Endothelial cell of umbilical vein (primary cell): ENCODE results near the gene SEMA6A. TPM values are rescaled to one million over a fixed set of nuclear protein-coding genes. Genes with fewer than 3 reads are reported as not detected.

Source experiments
- BruUV-seq: library from RNA; stranded (reverse); fragments of 400-500 nt; replicated peaks from 2 replicates; lab custom pipeline; 2021; lab: Mats Ljungman, UMichigan
- CTCF ChIA-PET: fragments of 300-600, 350-600 bp; sonication (Branson Sonifier 250); formaldehyde crosslinking; loops from one replicate; lab custom pipeline; 2021; ENCODE audit warnings: antibody characterized with exemption, inconsistent platforms; lab: Charles Lee
- POLR2A ChIA-PET: fragments of 300-600, 350-600 bp; sonication (Branson Sonifier 250); formaldehyde crosslinking; loops from one replicate; lab custom pipeline; 2021; ENCODE audit warnings: antibody characterized with exemption, inconsistent platforms; lab: Charles Lee
- DNase-seq: peaks from one replicate; pipeline ENCODE4 v3.0.0-alpha.2; 2011; ENCODE audit warnings: low read depth, low spot score
- FAIRE-seq: peaks from 2 replicates; lab custom pipeline; 2011; peaks lifted over from hg19 to GRCh38; lab: Jason Lieb, UNC
- H2AFZ ChIP-seq: 2 replicates; pipeline ENCODE4 v1.6.0; 2012; ENCODE audit warnings: low read depth, low read length, control low read depth, inconsistent platforms
- H3K27ac ChIP-seq: 2 replicates; pipeline ENCODE4 v1.5.1; 2011; ENCODE audit warnings: low read depth, mild to moderate bottlenecking, control low read depth, low read length, moderate library complexity; ENCODE audit not compliant: insufficient read depth
- H3K27me3 ChIP-seq, 2 experiments: 2 replicates each; pipeline versions ENCODE4 v1.6.0 to v1.6.1; 2011; ENCODE audit warnings: low read length in 2 of 2, mixed read lengths in 1 of 2; ENCODE audit not compliant: control insufficient read depth in 2 of 2, insufficient read depth in 2 of 2
- H3K36me3 ChIP-seq, 2 experiments: 2 replicates in 1 of 2; 3 replicates in 1 of 2; pipeline ENCODE4 v1.5.1; 2011; ENCODE audit warnings: low read length in 2 of 2, mild to moderate bottlenecking in 1 of 2, moderate library complexity in 1 of 2; ENCODE audit not compliant: control insufficient read depth in 2 of 2, insufficient read depth in 2 of 2; ENCODE audit errors: extremely low read depth in 1 of 2
- H3K4me1 ChIP-seq: 3 replicates; pipeline ENCODE4 v1.5.1; 2011; ENCODE audit warnings: mild to moderate bottlenecking, low read length; ENCODE audit not compliant: control insufficient read depth, insufficient read depth; ENCODE audit errors: extremely low read depth
- H3K4me2 ChIP-seq: 2 replicates; pipeline ENCODE4 v1.6.1; 2011; ENCODE audit warnings: low read length, control low read depth, mixed read lengths; ENCODE audit not compliant: insufficient read depth
- H3K4me3 ChIP-seq, 3 experiments: fragments of 200-600 bp in 1 of 3; sonication (generic), shearing (Covaris generic) in 1 of 3; replicated peaks in 1 of 3; 2 replicates each; pipeline ENCODE4 v1.5.1; 2011 to 2016; ENCODE audit warnings: control low read depth in 3 of 3, low read length in 3 of 3, mild to moderate bottlenecking in 2 of 3, inconsistent platforms in 1 of 3, low read depth in 1 of 3, moderate library complexity in 1 of 3; ENCODE audit not compliant: insufficient read depth in 1 of 3
- H3K79me2 ChIP-seq: 2 replicates; pipeline ENCODE4 v1.6.0; 2012; ENCODE audit warnings: low read length, inconsistent platforms; ENCODE audit not compliant: control insufficient read depth, insufficient read depth
- H3K9ac ChIP-seq: replicated peaks from 2 replicates; pipeline ENCODE3; 2011; ENCODE audit warnings: low read length, control low read depth; ENCODE audit not compliant: insufficient read depth; ENCODE audit errors: extremely low read depth
- H3K9me1 ChIP-seq: replicated peaks from 3 replicates; pipeline ENCODE4 v1.6.0; 2011; ENCODE audit warnings: mild to moderate bottlenecking, low read length; ENCODE audit not compliant: control insufficient read depth, insufficient read depth; ENCODE audit errors: extremely low read depth
- H3K9me3 ChIP-seq: replicated peaks from 2 replicates; pipeline ENCODE4 v1.5.1; 2012; ENCODE audit warnings: low read length, inconsistent platforms; ENCODE audit not compliant: control insufficient read depth, insufficient read depth
- H4K20me1 ChIP-seq: replicated peaks from 2 replicates; pipeline ENCODE3; 2011; ENCODE audit warnings: mild to moderate bottlenecking, low read length; ENCODE audit not compliant: control insufficient read depth, insufficient read depth; ENCODE audit errors: extremely low read depth
- CTCF ChIP-seq, 2 donors: IDR thresholded peaks; 1 replicate in 1 of 2; 2 replicates in 1 of 2; pipeline ENCODE4 v1.5.1; 2011; ENCODE audit warnings: low read length in 2 of 2, mild to moderate bottlenecking in 2 of 2, moderate library complexity in 2 of 2, control low read depth in 1 of 2, inconsistent platforms in 1 of 2, low read depth in 1 of 2; ENCODE audit not compliant: insufficient read depth in 1 of 2; ENCODE audit errors: extremely low read depth in 1 of 2
- EZH2 ChIP-seq: IDR thresholded peaks from 2 replicates; pipeline ENCODE4 v1.6.1; 2012; ENCODE audit warnings: borderline replicate concordance, low read depth, mild to moderate bottlenecking, moderate library complexity, low read length, inconsistent platforms; ENCODE audit not compliant: severe bottlenecking
- FOS ChIP-seq: IDR thresholded peaks from 2 replicates; pipeline ENCODE4 v1.6.1; 2011; ENCODE audit warnings: mild to moderate bottlenecking, low read length, moderate library complexity, borderline replicate concordance; ENCODE audit not compliant: insufficient read depth
- GATA2 ChIP-seq: IDR thresholded peaks from 2 replicates; pipeline ENCODE4 v1.7.0; 2011; ENCODE audit warnings: low read depth, mild to moderate bottlenecking, moderate library complexity, mixed read lengths, low read length; ENCODE audit not compliant: insufficient read length, insufficient read depth
- JUN ChIP-seq: IDR thresholded peaks from 2 replicates; pipeline ENCODE4 v1.6.1; 2011; ENCODE audit warnings: borderline replicate concordance, low read depth; ENCODE audit not compliant: insufficient read length, insufficient read depth
- MYC ChIP-seq: IDR thresholded peaks from one replicate; pipeline ENCODE4 v1.6.1; 2011; ENCODE audit warnings: mild to moderate bottlenecking, low read depth, low read length
- POLR2A ChIP-seq: IDR thresholded peaks from 2 replicates; pipeline ENCODE4 v1.6.1; 2012; ENCODE audit warnings: low read depth, mild to moderate bottlenecking, control low read depth, low read length
- POLR2AphosphoS5 ChIP-seq: IDR thresholded peaks from 2 replicates; pipeline ENCODE4 v1.6.1; 2012; ENCODE audit warnings: low read depth, mild to moderate bottlenecking, control low read depth, low read length, moderate library complexity; ENCODE audit not compliant: insufficient read depth
- dilution Hi-C: fragments of 300-500 bp; cut with MboI; formaldehyde crosslinking; loops from one replicate; pipeline ENCODE4 v1.15.0; 2019; ENCODE audit warnings: low sequenced_read_pairs; ENCODE audit not compliant: extremely low pct_ligation_motif_present
- intact Hi-C: fragments of 100-400 bp; cut with micrococcal nuclease; formaldehyde crosslinking; loops from one replicate; pipeline ENCODE4 v1.10.0; 2022
- polyA plus RNA-seq, 4 experiments: library from polyadenylated mRNA; depleted of rRNA in 3 of 4; stranded (reverse) in 3 of 4; unstranded in 1 of 4; fragments of >200 nt; gene quantifications; 2 replicates each; pipeline versions ENCODE4 v1.2.1 to v1.2.3, GENCODE V29; 2011 to 2012; ENCODE audit warnings: missing spikeins in 1 of 4
- total RNA-seq: library from RNA; stranded (reverse); gene quantifications from 2 replicates; pipeline ENCODE4 v1.2.3, GENCODE V29; 2021
- TF ChIP-seq, protein P1 (sequence below): IDR thresholded peaks from 2 replicates; pipeline ENCODE4 v1.6.1; 2011; ENCODE audit not compliant: insufficient read depth, insufficient read length

Gene SEMA6A
- total and polyA plus RNA-seq, 2 donors (not counting 3 experiments of a cell fraction or from before 2014, with no cell fraction given) = 0.43 to 1.5 TPM

- no peaks in the 10 kb centered on the region for H3K36me3 ChIP-seq
- DNase-seq (no peak), FAIRE-seq (no peak)
- H3K9me1 ChIP-seq = no peaks in the 10 kb centered on the region
- TF ChIP-seq MYC (no peak), POLR2AphosphoS5 (no peak), GATA2 (no peak), FOS (no peak), CTCF (IDR thresholded peaks at IDR 0.05; ENCODE audit: extremely low read depth in 1 of 2, insufficient read depth in 1 of 2, low read depth in 1 of 2, low read length in 2 of 2) (no peak), POLR2A (no peak), EZH2 (no peak), JUN (no peak)
- TF ChIP-seq, protein P1, sequence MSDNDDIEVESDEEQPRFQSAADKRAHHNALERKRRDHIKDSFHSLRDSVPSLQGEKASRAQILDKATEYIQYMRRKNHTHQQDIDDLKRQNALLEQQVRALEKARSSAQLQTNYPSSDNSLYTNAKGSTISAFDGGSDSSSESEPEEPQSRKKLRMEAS = no peak
- H3K79me2 ChIP-seq = no peaks in the 10 kb centered on the region
- H3K9ac ChIP-seq = no peak overlapping the region
- POLR2A ChIA-PET = no interaction called here
- H3K4me1 ChIP-seq = no peaks in the 10 kb centered on the region
- H4K20me1 ChIP-seq = no peaks in the 10 kb centered on the region
- no peak overlapping the region for H3K4me2 ChIP-seq
- intact Hi-C loops (no loop called here), dilution Hi-C loops (no loop called here)
- no peaks in the 10 kb centered on the region for H3K9me3 ChIP-seq
- CTCF ChIA-PET = no interaction called here
- no peak overlapping the region for H3K4me3 ChIP-seq
- H3K27ac ChIP-seq = no peak overlapping the region
- no peak overlapping the region for H2AFZ ChIP-seq
- BruUV-seq = no TSS peak
- H3K27me3 ChIP-seq = no peaks in the 10 kb centered on the region
Observed at GRCh38 chr5:116459301-116459700, 115.3 kb downstream of the SEMA6A start.
